NCI-H1436 treated with DMSO at 0.1 percent for 48 hours (cell line): Measurements from ENCODE around the gene HSPA12B.

ENCODE experiments used
- DNase-seq: peaks from one replicate; lab custom pipeline; 2025; lab: John Stamatoyannopoulos, UW

HSPA12B gene

GRCh38 chr20:3732327-3733118 is at the start of gene HSPA12B:
Gene HSPA12B, plus strand, starts transcription at chr20:3732685. Its CDS starts 5,990 bp downstream, at chr20:3738675.
- DNase-seq = no peak

GRCh38 chr20:3685341-3685740 is 47.1 kb upstream of the HSPA12B start:
- no peak for DNase-seq

GRCh38 chr20:3686421-3686820 is 46.1 kb upstream of the HSPA12B start:
- no peak for DNase-seq

GRCh38 chr20:3686867-3687321 is 45.6 kb upstream of the HSPA12B start:
- DNase-seq = no peak

GRCh38 chr20:3687655-3688054 is 44.8 kb upstream of the HSPA12B start:
- DNase-seq = no peak

- no peak for DNase-seq
These were observed 42.5 kb upstream of the HSPA12B start for GRCh38 chr20:3689978-3690377.

GRCh38 chr20:3690413-3690812 is 42.1 kb upstream of the HSPA12B start:
- no peak for DNase-seq

GRCh38 chr20:3691306-3691705 is 41.2 kb upstream of the HSPA12B start:
- DNase-seq = no peak

- DNase-seq = no peak
These were observed 40.6 kb upstream of the HSPA12B start for GRCh38 chr20:3691897-3692296.

- DNase-seq = no peak
These were observed 39.7 kb upstream of the HSPA12B start for GRCh38 chr20:3692706-3693294.

- DNase-seq = no peak
These were observed 39.1 kb upstream of the HSPA12B start for GRCh38 chr20:3693376-3693775.

GRCh38 chr20:3694864-3695263 is 37.6 kb upstream of the HSPA12B start:
- DNase-seq = no peak

- DNase-seq = no peak
These were observed 36.3 kb upstream of the HSPA12B start for GRCh38 chr20:3696200-3696599.

GRCh38 chr20:3696745-3697587 is 35.5 kb upstream of the HSPA12B start:
- DNase-seq = no peak

- DNase-seq = no peak
These were observed 34.7 kb upstream of the HSPA12B start for GRCh38 chr20:3697588-3698305.

GRCh38 chr20:3698591-3699001 is 33.9 kb upstream of the HSPA12B start:
- DNase-seq = no peak

- no peak for DNase-seq
These were observed 33.4 kb upstream of the HSPA12B start for GRCh38 chr20:3699037-3699436.

- no peak for DNase-seq
These were observed 31.2 kb upstream of the HSPA12B start for GRCh38 chr20:3701061-3701998.

- DNase-seq = no peak
These were observed 29.7 kb upstream of the HSPA12B start for GRCh38 chr20:3702611-3703391.

- no peak for DNase-seq
These were observed 28.4 kb upstream of the HSPA12B start for GRCh38 chr20:3704087-3704486.
